ENCODE measurements around the gene FXR2. TPM values are rescaled to one million over a fixed set of nuclear protein-coding genes. Genes with fewer than 3 reads are reported as not detected.

The FXR2 gene
- total RNA-seq, 1 experiment from 2014 or later, result 30.9 TPM

DNA sequence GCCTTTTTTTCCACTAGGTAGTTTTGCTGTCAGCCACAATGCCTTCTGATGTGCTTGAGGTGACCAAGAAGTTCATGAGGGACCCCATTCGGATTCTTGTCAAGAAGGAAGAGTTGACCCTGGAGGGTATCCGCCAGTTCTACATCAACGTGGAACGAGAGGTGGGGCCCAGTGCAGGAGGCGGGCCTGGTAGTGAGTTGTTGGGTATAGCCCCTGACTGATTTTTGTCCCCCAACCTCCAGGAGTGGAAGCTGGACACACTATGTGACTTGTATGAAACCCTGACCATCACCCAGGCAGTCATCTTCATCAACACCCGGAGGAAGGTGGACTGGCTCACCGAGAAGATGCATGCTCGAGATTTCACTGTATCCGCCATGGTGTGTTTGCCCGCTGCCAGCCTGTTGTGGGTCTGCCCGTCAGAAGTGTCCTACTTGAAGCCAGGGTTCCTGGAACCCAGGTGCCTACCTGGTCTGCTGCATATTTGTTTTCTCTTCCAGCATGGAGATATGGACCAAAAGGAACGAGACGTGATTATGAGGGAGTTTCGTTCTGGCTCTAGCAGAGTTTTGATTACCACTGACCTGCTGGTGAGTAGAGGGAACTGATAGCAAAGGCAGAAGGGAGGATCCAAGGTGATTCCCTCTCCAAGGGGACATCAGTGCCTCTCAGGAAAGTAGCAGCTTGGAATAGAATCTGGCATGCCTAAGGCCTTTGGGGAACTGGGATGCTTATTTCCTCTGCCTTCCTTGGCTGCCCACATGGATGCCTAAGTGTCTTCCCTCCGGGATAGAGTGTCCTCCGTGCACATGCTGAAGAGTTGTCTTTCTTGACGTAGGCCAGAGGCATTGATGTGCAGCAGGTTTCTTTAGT is 37.1 kb downstream of the FXR2 start:
- no peak for DNase-seq
- H3K27ac Mint-ChIP-seq (ENCODE audit: unreplicated experiment), result no peak overlapping the region
- intact Hi-C loops (cut with micrococcal nuclease; ENCODE audit: unreplicated experiment), result loop anchor here (2.0 kb wide), 1 partner anchor 111 kb away; the partner anchor contains the start of gene WRAP53
- H3K27me3 Mint-ChIP-seq (ENCODE audit: unreplicated experiment), result no peaks in the 10 kb centered on the region
- TF ChIP-seq, protein P1, sequence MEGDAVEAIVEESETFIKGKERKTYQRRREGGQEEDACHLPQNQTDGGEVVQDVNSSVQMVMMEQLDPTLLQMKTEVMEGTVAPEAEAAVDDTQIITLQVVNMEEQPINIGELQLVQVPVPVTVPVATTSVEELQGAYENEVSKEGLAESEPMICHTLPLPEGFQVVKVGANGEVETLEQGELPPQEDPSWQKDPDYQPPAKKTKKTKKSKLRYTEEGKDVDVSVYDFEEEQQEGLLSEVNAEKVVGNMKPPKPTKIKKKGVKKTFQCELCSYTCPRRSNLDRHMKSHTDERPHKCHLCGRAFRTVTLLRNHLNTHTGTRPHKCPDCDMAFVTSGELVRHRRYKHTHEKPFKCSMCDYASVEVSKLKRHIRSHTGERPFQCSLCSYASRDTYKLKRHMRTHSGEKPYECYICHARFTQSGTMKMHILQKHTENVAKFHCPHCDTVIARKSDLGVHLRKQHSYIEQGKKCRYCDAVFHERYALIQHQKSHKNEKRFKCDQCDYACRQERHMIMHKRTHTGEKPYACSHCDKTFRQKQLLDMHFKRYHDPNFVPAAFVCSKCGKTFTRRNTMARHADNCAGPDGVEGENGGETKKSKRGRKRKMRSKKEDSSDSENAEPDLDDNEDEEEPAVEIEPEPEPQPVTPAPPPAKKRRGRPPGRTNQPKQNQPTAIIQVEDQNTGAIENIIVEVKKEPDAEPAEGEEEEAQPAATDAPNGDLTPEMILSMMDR (IDR thresholded peaks at IDR 0.05; ENCODE audit: unreplicated experiment), result no peak
- CTCF ChIA-PET, result no interaction called here
- H3K9me3 Mint-ChIP-seq (ENCODE audit: low read depth, unreplicated experiment), result no peaks in the 10 kb centered on the region
- peaks cover 29% of the 10 kb centered on the region for H3K4me1 Mint-ChIP-seq (ENCODE audit: low read depth, unreplicated experiment)
- peaks cover 92% of the 10 kb centered on the region for H3K36me3 Mint-ChIP-seq (ENCODE audit: insufficient read depth, unreplicated experiment)
- no peak overlapping the region for H3K4me3 Mint-ChIP-seq (ENCODE audit: low read depth, unreplicated experiment)
- BruUV-seq (replicated peaks), result no TSS peak

DNA sequence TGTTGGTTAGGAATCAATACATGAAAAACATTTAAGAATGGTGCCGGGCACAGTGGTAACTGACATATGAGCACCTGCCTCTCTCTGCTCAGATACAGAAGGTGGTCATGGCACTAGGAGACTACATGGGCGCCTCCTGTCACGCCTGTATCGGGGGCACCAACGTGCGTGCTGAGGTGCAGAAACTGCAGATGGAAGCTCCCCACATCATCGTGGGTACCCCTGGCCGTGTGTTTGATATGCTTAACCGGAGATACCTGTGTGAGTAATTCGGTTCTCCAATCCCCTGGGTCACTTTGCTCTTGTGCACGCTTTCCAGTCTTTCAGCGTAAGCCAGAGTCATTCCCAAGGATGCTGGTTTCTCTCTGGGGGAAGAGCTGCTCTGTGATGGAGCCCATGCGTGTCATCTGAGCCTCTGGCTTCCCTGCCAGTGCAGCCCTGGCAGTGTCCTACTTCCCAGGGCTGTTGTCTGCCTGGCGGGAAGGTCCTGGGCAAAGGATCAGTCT is 38.2 kb downstream of the FXR2 start:
- H3K27me3 Mint-ChIP-seq (ENCODE audit: unreplicated experiment), result no peaks in the 10 kb centered on the region
- no peaks in the 10 kb centered on the region for H3K9me3 Mint-ChIP-seq (ENCODE audit: low read depth, unreplicated experiment)
- peak overlapping the region; percentile 20 for H3K27ac Mint-ChIP-seq (ENCODE audit: unreplicated experiment)
- BruUV-seq (replicated peaks), result no TSS peak
- CTCF ChIA-PET, result no interaction called here
- H3K36me3 Mint-ChIP-seq (ENCODE audit: insufficient read depth, unreplicated experiment), result peaks cover 96% of the 10 kb centered on the region
- H3K4me3 Mint-ChIP-seq (ENCODE audit: low read depth, unreplicated experiment), result no peak overlapping the region
- H3K4me1 Mint-ChIP-seq (ENCODE audit: low read depth, unreplicated experiment), result peaks cover 37% of the 10 kb centered on the region
- TF ChIP-seq, protein P1 (IDR thresholded peaks at IDR 0.05; ENCODE audit: unreplicated experiment), result no peak
- no peak for DNase-seq
- intact Hi-C loops (cut with micrococcal nuclease; ENCODE audit: unreplicated experiment), result no loop called here

DNA sequence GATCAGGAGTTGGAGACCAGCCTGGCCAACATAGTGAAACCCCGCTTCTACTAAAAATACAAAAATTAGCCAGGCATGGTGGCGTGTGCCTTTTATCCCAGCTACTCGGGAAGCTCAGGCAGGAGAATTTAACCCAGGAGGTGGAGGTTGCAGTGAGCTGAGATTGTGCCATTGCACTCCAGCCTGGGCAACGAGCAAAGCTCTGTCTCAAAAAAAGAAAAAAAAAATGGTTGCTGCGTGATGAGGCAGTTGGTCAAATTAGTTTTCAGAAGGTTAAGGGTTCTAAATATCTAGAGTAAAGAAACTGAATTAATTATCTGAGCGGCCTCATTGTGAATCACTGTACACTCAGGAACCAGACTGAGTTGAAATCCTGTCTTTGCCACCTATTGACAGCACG is 38.7 kb downstream of the FXR2 start:
- Mint-ChIP-seq H3K4me3 (ENCODE audit: low read depth, unreplicated experiment) (no peak overlapping the region), H3K36me3 (ENCODE audit: insufficient read depth, unreplicated experiment) (peaks cover 96% of the 10 kb centered on the region), H3K4me1 (ENCODE audit: low read depth, unreplicated experiment) (peaks cover 32% of the 10 kb centered on the region), H3K27ac (ENCODE audit: unreplicated experiment) (no peak overlapping the region), H3K27me3 (ENCODE audit: unreplicated experiment) (no peaks in the 10 kb centered on the region), H3K9me3 (ENCODE audit: low read depth, unreplicated experiment) (no peaks in the 10 kb centered on the region)
- TF ChIP-seq, protein P1 (IDR thresholded peaks at IDR 0.05; ENCODE audit: unreplicated experiment), result no peak
- BruUV-seq (replicated peaks), result no TSS peak
- intact Hi-C loops (cut with micrococcal nuclease; ENCODE audit: unreplicated experiment), result no loop called here
- no peak for DNase-seq
- CTCF ChIA-PET, result no interaction called here

DNA sequence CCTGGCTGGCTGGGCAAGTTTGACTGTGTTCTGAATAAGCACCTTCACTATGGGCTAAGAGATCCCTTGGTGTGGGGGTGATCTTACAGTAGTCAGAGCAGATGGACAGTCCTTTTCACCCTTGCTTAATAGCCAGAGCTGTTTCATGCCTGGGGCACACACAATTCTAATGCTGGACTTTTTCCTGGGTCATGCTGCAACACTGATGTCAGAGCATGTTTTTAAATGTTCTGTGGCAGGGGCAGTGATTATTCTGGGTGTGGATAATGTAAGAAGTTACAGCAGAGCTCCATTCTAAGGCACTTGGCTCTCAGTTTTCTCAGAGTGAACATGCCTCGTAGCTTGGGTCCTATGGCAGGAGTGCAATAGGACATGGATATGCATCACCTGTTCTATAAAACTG is 39.2 kb downstream of the FXR2 start:
- intact Hi-C loops (cut with micrococcal nuclease; ENCODE audit: unreplicated experiment), result no loop called here
- no TSS peak for BruUV-seq (replicated peaks)
- TF ChIP-seq, protein P1 (IDR thresholded peaks at IDR 0.05; ENCODE audit: unreplicated experiment), result no peak
- H3K36me3 Mint-ChIP-seq (ENCODE audit: insufficient read depth, unreplicated experiment), result peaks cover 93% of the 10 kb centered on the region
- H3K27ac Mint-ChIP-seq (ENCODE audit: unreplicated experiment), result no peak overlapping the region
- peak overlapping the region; percentile 94 for H3K4me3 Mint-ChIP-seq (ENCODE audit: low read depth, unreplicated experiment)
- peaks cover 27% of the 10 kb centered on the region for H3K4me1 Mint-ChIP-seq (ENCODE audit: low read depth, unreplicated experiment)
- no peaks in the 10 kb centered on the region for H3K27me3 Mint-ChIP-seq (ENCODE audit: unreplicated experiment)
- CTCF ChIA-PET, result no interaction called here
- H3K9me3 Mint-ChIP-seq (ENCODE audit: low read depth, unreplicated experiment), result no peaks in the 10 kb centered on the region
- DNase-seq, result no peak
